Upper lobe of left lung (tissue), 4 donors: Measurements from ENCODE around the gene AHI1.

Experiments
- EP300 ChIP-seq, 4 donors: sonication (generic); formaldehyde crosslinking; IDR thresholded peaks; one replicate each; pipeline ENCODE4 v1.5.1; 2017; ENCODE audit warnings: antibody characterized with exemption in 4 of 4, control low read depth in 2 of 4
- POLR2A ChIP-seq, 4 donors: fragments of 450-650 bp; IDR thresholded peaks; one replicate each; pipeline ENCODE4 v1.5.1; 2016 to 2017; ENCODE audit warnings: antibody characterized with exemption in 4 of 4, mild to moderate bottlenecking in 2 of 4
- POLR2AphosphoS5 ChIP-seq, 2 donors: sonication (generic); formaldehyde crosslinking; IDR thresholded peaks; one replicate each; pipeline ENCODE4 v1.5.1; 2017; ENCODE audit warnings: antibody characterized with exemption in 2 of 2
- TF ChIP-seq, protein P1 (sequence below), 6 experiments: fragments of 450-650 bp in 4 of 6; fragments of 200-600 bp in 2 of 6; sonication (generic) in 2 of 6; IDR thresholded peaks; one replicate each; pipeline ENCODE4 v1.5.1; 2016 to 2019; ENCODE audit warnings: antibody characterized with exemption in 6 of 6

DNA sequence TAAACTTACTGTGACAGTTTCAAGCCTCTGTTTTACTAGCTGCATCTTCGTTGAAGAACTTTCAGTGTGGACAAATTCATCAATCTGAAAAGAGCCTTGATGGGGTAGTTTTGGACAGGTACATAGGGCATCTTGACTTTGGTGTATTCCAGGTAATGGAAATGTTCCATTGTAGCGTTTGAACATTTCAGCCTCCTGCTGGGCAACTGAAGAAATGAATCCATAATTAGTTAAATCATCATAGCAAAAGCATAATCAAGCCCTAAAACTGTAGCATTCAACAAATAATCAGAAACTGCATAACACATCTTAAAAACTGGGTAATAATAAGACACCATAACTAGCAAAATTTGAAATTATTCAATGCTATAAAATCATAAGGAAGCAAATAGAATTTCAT is 86.2 kb downstream of the AHI1 start:
- TF ChIP-seq POLR2AphosphoS5 (IDR thresholded peaks at IDR 0.05) (no peak), POLR2A (IDR thresholded peaks at IDR 0.05) (no peak), EP300 (IDR thresholded peaks at IDR 0.05) (no peak)
- TF ChIP-seq, protein P1, sequence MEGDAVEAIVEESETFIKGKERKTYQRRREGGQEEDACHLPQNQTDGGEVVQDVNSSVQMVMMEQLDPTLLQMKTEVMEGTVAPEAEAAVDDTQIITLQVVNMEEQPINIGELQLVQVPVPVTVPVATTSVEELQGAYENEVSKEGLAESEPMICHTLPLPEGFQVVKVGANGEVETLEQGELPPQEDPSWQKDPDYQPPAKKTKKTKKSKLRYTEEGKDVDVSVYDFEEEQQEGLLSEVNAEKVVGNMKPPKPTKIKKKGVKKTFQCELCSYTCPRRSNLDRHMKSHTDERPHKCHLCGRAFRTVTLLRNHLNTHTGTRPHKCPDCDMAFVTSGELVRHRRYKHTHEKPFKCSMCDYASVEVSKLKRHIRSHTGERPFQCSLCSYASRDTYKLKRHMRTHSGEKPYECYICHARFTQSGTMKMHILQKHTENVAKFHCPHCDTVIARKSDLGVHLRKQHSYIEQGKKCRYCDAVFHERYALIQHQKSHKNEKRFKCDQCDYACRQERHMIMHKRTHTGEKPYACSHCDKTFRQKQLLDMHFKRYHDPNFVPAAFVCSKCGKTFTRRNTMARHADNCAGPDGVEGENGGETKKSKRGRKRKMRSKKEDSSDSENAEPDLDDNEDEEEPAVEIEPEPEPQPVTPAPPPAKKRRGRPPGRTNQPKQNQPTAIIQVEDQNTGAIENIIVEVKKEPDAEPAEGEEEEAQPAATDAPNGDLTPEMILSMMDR (IDR thresholded peaks at IDR 0.05): peak in 1 of 6 experiments; percentile 10
